Vagina (tissue), 2 donors: ENCODE data around the gene RNF212B. TPM values are rescaled to one million over a fixed set of nuclear protein-coding genes. Genes with fewer than 3 reads are reported as not detected.

ENCODE experiments used
- DNase-seq, 2 donors: peaks; one replicate each; pipeline ENCODE4 v3.0.0-alpha.2; 2017; ENCODE audit errors: extremely low spot score in 2 of 2
- H3K27ac ChIP-seq: fragments of 200-600 bp; sonication (generic); one replicate; pipeline ENCODE4 v1.5.1; 2019
- H3K27me3 ChIP-seq: fragments of 200-600 bp; sonication (generic); one replicate; pipeline ENCODE4 v1.5.1; 2019
- H3K36me3 ChIP-seq, 2 donors: fragments of 200-600 bp; sonication (generic); one replicate each; pipeline ENCODE4 v1.5.1; 2017 to 2019
- H3K4me1 ChIP-seq: fragments of 200-600 bp; sonication (generic); one replicate; pipeline ENCODE4 v1.5.1; 2019
- H3K4me3 ChIP-seq, 2 donors: fragments of 200-600 bp; sonication (generic); 1 replicate in 1 of 2; 2 replicates in 1 of 2; pipeline ENCODE4 v1.5.1; 2016 to 2019
- H3K9me3 ChIP-seq: fragments of 200-600 bp; sonication (generic); one replicate; pipeline ENCODE4 v1.5.1; 2019
- CTCF ChIP-seq, 3 experiments: fragments of 450-650 bp in 2 of 3; fragments of 200-600 bp in 1 of 3; sonication (generic) in 1 of 3; IDR thresholded peaks; one replicate each; pipeline ENCODE4 v1.5.1; 2017 to 2019; ENCODE audit warnings: antibody characterized with exemption in 3 of 3, mild to moderate bottlenecking in 2 of 3, moderate library complexity in 2 of 3
- POLR2A ChIP-seq, 2 donors: fragments of 450-650 bp; IDR thresholded peaks; one replicate each; pipeline ENCODE4 v1.6.1; 2017; ENCODE audit warnings: antibody characterized with exemption in 2 of 2, mild to moderate bottlenecking in 2 of 2, moderate library complexity in 2 of 2
- POLR2AphosphoS5 ChIP-seq, 2 donors: sonication (generic); formaldehyde crosslinking; IDR thresholded peaks; one replicate each; pipeline ENCODE4 v1.9.0; 2017; ENCODE audit warnings: antibody characterized with exemption in 2 of 2, mild to moderate bottlenecking in 2 of 2, low read depth in 1 of 2; ENCODE audit not compliant: insufficient read depth in 1 of 2
- intact Hi-C: fragments of 100-400 bp; cut with DNase I; formaldehyde crosslinking; loops from one replicate; pipeline ENCODE4 v1.15.1; 2023
- total RNA-seq: library from RNA; depleted of rRNA; stranded (reverse); fragments of >200 nt; gene quantifications from one replicate; pipeline ENCODE4 v1.2.3, GENCODE V29; 2016

The RNF212B gene
- total RNA-seq, 1 donor from 2014 or later, result not detected

GRCh38 chr14:23281247-23281646 lies 43.5 kb downstream of the RNF212B start:
- H3K27ac ChIP-seq, result no peak overlapping the region
- TF ChIP-seq POLR2A (IDR thresholded peaks at IDR 0.05) (no peak), POLR2AphosphoS5 (IDR thresholded peaks at IDR 0.05; ENCODE audit: insufficient read depth in 1 of 2, low read depth in 1 of 2) (no peak)
- intact Hi-C loops, result no loop called here
- no peak overlapping the region for H3K4me3 ChIP-seq
- peaks cover 12% of the 10 kb centered on the region for H3K4me1 ChIP-seq
- no peaks in the 10 kb centered on the region for H3K27me3 ChIP-seq
- no peak for DNase-seq
- H3K36me3 ChIP-seq, result peaks cover 0 to 7% of the 10 kb centered on the region in 2 donors
- no peaks in the 10 kb centered on the region for H3K9me3 ChIP-seq

DNA sequence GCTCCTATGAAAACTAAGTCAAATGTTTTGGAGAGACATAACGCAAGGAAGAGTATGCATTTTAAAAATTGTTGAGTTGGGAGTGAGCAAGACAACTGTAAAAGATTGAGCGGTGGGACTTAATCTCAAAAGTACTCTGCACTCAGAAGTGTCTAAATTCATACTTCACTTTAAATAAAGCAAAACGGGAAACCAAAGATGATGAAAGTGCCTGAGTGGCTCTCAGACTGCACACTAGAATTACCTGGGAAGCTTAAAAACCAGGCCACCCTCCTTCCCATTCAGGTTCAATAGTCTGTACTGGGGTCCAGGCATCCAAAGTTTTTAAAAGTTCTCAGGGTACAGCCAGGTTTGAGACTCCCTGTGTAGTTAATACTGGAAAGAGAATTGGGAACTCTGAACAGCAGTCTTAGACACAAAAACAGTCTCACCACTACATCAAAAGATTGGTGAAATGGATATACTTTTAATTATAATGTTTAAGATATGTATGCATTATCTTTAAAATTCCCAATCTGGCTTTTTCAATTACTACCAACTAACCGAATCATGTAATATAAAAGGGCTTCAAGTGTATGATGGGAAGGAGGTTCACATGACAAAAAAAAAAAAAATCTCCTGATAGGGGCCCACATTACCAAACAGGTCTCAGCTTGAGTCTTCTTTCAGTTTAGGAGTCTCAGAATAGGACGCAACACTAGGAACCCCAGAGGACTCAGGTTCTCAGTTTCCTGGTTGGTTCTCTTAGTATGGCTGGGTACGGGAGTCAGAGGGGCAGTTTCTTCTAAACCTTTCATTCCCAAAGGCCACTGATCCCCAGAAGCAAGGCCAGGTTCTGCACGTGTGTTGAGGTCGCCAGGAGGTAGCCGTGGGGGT lies 47.2 kb downstream of the RNF212B start:
- no peaks in the 10 kb centered on the region for H3K9me3 ChIP-seq
- H3K27me3 ChIP-seq, result no peaks in the 10 kb centered on the region
- H3K4me3 ChIP-seq, result peak overlapping the region; percentile 89 to 91
- intact Hi-C loops, result no loop called here
- peaks cover 20% of the 10 kb centered on the region for H3K4me1 ChIP-seq
- DNase-seq, result no peak
- peak overlapping the region; percentile 98 for H3K27ac ChIP-seq
- H3K36me3 ChIP-seq, result no peaks in the 10 kb centered on the region
- no peak for TF ChIP-seq POLR2AphosphoS5 (IDR thresholded peaks at IDR 0.05; ENCODE audit: insufficient read depth in 1 of 2, low read depth in 1 of 2)

DNA sequence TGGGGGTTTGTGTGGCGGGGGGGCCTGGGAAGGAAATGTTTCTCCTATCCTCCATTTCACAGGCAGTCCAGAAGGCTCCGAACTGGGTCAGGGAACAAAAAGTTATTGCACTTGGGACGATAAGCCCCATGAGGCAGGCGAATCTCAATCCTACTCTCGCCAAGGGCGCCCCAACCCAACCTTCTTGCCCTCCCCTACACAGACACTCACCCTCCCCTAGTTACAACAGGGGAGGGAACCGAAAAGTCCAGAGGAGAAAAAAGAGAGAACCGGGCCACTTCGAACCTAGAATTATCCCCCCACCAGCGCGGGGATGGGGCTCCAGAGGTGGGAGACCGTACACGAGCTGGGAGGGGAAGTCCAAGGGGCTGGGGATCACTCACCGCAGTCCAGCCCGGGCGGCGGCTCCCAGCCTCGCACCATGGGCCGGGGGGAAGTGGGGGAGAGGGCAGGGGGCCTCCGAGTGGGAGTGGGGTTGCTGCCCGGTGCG lies 47.8 kb downstream of the RNF212B start:
- intact Hi-C loops, result no loop called here
- DNase-seq, result no peak
- peak overlapping the region; percentile 89 to 91 for H3K4me3 ChIP-seq
- peaks cover 20% of the 10 kb centered on the region for H3K4me1 ChIP-seq
- TF ChIP-seq CTCF (IDR thresholded peaks at IDR 0.05) (no peak), POLR2A (IDR thresholded peaks at IDR 0.05) (no peak), POLR2AphosphoS5 (IDR thresholded peaks at IDR 0.05; ENCODE audit: insufficient read depth in 1 of 2, low read depth in 1 of 2) (no peak)
- H3K36me3 ChIP-seq, result no peaks in the 10 kb centered on the region
- H3K9me3 ChIP-seq, result no peaks in the 10 kb centered on the region
- peak overlapping the region; percentile 98 for H3K27ac ChIP-seq
- H3K27me3 ChIP-seq, result no peaks in the 10 kb centered on the region

DNA sequence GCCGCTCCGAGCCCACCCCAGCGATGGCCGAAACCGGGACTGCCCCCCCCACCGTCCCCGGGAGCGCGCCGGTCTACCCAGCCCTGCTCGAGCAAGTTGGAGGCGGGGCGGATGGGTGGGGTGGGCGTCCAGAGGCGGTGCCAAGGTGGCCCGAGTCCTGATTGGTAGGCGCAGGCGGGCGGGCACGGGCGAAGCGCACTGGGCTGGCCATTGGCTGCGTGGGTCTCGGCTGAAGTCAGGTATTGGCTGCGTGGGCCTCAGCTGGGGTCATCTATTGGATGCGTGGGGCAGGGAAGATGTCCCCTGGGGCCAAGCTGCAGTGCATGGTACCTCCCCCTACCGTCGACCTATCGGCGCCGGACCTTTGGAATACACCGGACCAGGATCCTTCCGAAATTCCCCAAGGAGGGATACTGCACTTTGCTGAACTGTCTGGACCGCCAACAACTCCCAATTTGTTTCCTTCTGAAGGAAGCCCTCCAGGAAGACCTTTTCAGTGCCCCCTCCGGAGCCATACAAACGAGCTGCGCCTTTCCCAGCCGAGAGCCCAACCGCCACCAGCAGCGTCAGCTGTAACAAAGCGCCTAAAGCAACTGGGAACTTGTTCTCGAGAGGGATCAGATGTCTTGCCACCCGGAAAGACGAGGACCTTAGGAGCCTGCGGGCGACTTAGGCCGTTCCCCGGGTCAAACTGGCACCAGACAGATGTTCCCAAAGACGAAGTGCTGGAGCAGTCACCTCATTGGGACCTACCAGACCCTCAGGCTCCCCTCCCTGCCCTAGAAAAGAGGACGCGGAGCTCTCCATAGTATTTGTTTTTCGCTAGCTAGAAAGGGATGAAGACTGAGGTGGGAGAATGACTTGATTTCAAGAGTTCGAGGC lies 48.5 kb downstream of the RNF212B start, which contains the start of gene HOMEZ:
Gene HOMEZ (minus strand): TSS at position 113 of the 882 bp plus-strand sequence. CDS start 180 bp downstream, outside the sequence.
- H3K36me3 ChIP-seq, result no peaks in the 10 kb centered on the region
- H3K4me3 ChIP-seq, result peak within 1 kb of the TSS; percentile 89 to 91
- peaks cover 20% of the 10 kb centered on the region for H3K4me1 ChIP-seq
- H3K9me3 ChIP-seq, result no peaks in the 10 kb centered on the region
- peak within 1 kb of the TSS; percentile 98 for H3K27ac ChIP-seq
- no peaks in the 10 kb centered on the region for H3K27me3 ChIP-seq
- intact Hi-C loops, result no loop called here
- TF ChIP-seq POLR2AphosphoS5 (IDR thresholded peaks at IDR 0.05; ENCODE audit: insufficient read depth in 1 of 2, low read depth in 1 of 2) (peak; percentile 83 to 97), POLR2A (IDR thresholded peaks at IDR 0.05) (peak in 1 of 2 donors; percentile 89), CTCF (IDR thresholded peaks at IDR 0.05) (no peak)
- DNase-seq, result peak; percentile 98 to 100

- Histone ChIP-seq H3K4me1 (peaks cover 20% of the 10 kb centered on the region), H3K27me3 (no peaks in the 10 kb centered on the region), H3K36me3 (no peaks in the 10 kb centered on the region), H3K9me3 (no peaks in the 10 kb centered on the region), H3K27ac (peak overlapping the region; percentile 98), H3K4me3 (peak overlapping the region; percentile 89 to 91)
- no peak for DNase-seq
- intact Hi-C loops, result no loop called here
- TF ChIP-seq POLR2AphosphoS5 (IDR thresholded peaks at IDR 0.05; ENCODE audit: insufficient read depth in 1 of 2, low read depth in 1 of 2) (no peak), POLR2A (IDR thresholded peaks at IDR 0.05) (no peak), CTCF (IDR thresholded peaks at IDR 0.05) (no peak)
Observed at GRCh38 chr14:23286902-23287479, 49.3 kb downstream of the RNF212B start.
